ENCODE measurements around the gene ARHGAP44.

The ARHGAP44 gene
- 0 to 0.61 reads per million in 2 donors for total RNA-seq

- DNase-seq, result peak in 1 of 5 experiments; percentile 29
These were observed at the start of gene ARHGAP44 for GRCh38 chr17:12789481-12790248. Gene ARHGAP44 (plus strand): TSS chr17:12789498. CDS start chr17:12789839, 341 bp downstream.

GRCh38 chr17:12739500-12739899 is 49.8 kb upstream of the ARHGAP44 start:
- DNase-seq, result no peak

- DNase-seq, result no peak
These were observed 46.3 kb upstream of the ARHGAP44 start for GRCh38 chr17:12743046-12743445.

GRCh38 chr17:12744298-12744697 is 45.0 kb upstream of the ARHGAP44 start:
- no peak for DNase-seq

GRCh38 chr17:12744786-12745185 is 44.5 kb upstream of the ARHGAP44 start:
- no peak for DNase-seq

- no peak for DNase-seq
These were observed 43.8 kb upstream of the ARHGAP44 start for GRCh38 chr17:12745486-12745885.

GRCh38 chr17:12756786-12757185 is 32.5 kb upstream of the ARHGAP44 start:
- no peak for DNase-seq

GRCh38 chr17:12759090-12759489 is 30.2 kb upstream of the ARHGAP44 start:
- no peak for DNase-seq

GRCh38 chr17:12765548-12765947 is 23.8 kb upstream of the ARHGAP44 start:
- DNase-seq, result no peak

GRCh38 chr17:12768255-12768654 is 21.0 kb upstream of the ARHGAP44 start:
- DNase-seq, result no peak

- DNase-seq, result no peak
These were observed 19.3 kb upstream of the ARHGAP44 start for GRCh38 chr17:12769981-12770380.

- no peak for DNase-seq
These were observed 16.1 kb upstream of the ARHGAP44 start for GRCh38 chr17:12773153-12773552.

GRCh38 chr17:12789075-12789480 is 220 bp upstream of the ARHGAP44 start:
- DNase-seq, result peak in 1 of 5 experiments; percentile 36

GRCh38 chr17:12790249-12791106 is 1.2 kb downstream of the ARHGAP44 start:
- no peak for DNase-seq

- no peak for DNase-seq
These were observed 5.7 kb downstream of the ARHGAP44 start for GRCh38 chr17:12794919-12795532.

- DNase-seq, result no peak
These were observed 11.6 kb downstream of the ARHGAP44 start for GRCh38 chr17:12800855-12801365.

- no peak for DNase-seq
These were observed 17.3 kb downstream of the ARHGAP44 start for GRCh38 chr17:12806630-12807029.

GRCh38 chr17:12808723-12809122 is 19.4 kb downstream of the ARHGAP44 start:
- DNase-seq, result no peak

GRCh38 chr17:12812877-12813276 is 23.6 kb downstream of the ARHGAP44 start:
- no peak for DNase-seq

GRCh38 chr17:12813664-12814063 is 24.4 kb downstream of the ARHGAP44 start:
- no peak for DNase-seq

GRCh38 chr17:12814718-12815117 is 25.4 kb downstream of the ARHGAP44 start:
- DNase-seq, result no peak

GRCh38 chr17:12815642-12816141 is 26.4 kb downstream of the ARHGAP44 start:
- DNase-seq, result no peak
